Measurements from ENCODE around the gene PI16.
"Not testable (repeated sequence)": the region's sequence is repeated elsewhere in the genome, so short reads cannot be mapped to it uniquely, and the experiment has no call there.

Gene PI16

GRCh38 chr6:36929152-36929551 lies 25.4 kb upstream of the PI16 start:
- no peak for DNase-seq (ENCODE audit: low spot score)

- DNase-seq (ENCODE audit: low spot score) = no peak
These were observed 24.9 kb upstream of the PI16 start for GRCh38 chr6:36929607-36930006.

GRCh38 chr6:36930483-36930882 lies 24.1 kb upstream of the PI16 start:
- DNase-seq (ENCODE audit: low spot score) = no peak

- DNase-seq (ENCODE audit: low spot score) = no peak
These were observed 21.4 kb upstream of the PI16 start for GRCh38 chr6:36933102-36933501.

- no peak for DNase-seq (ENCODE audit: low spot score)
These were observed 21.0 kb upstream of the PI16 start for GRCh38 chr6:36933519-36933918.

GRCh38 chr6:36934901-36935300 lies 19.6 kb upstream of the PI16 start:
- DNase-seq (ENCODE audit: low spot score) = no peak

GRCh38 chr6:36936824-36937223 lies 17.7 kb upstream of the PI16 start:
- no peak for DNase-seq (ENCODE audit: low spot score)

- no peak for DNase-seq (ENCODE audit: low spot score)
These were observed 16.6 kb upstream of the PI16 start for GRCh38 chr6:36937896-36938295.

GRCh38 chr6:36938536-36938935 lies 16.0 kb upstream of the PI16 start:
- DNase-seq (ENCODE audit: low spot score) = no peak

GRCh38 chr6:36939005-36939404 lies 15.5 kb upstream of the PI16 start:
- DNase-seq (ENCODE audit: low spot score) = not testable (repeated sequence)

- no peak for DNase-seq (ENCODE audit: low spot score)
These were observed 14.5 kb upstream of the PI16 start for GRCh38 chr6:36940027-36940426.

GRCh38 chr6:36941561-36941960 lies 13.0 kb upstream of the PI16 start:
- DNase-seq (ENCODE audit: low spot score) = not testable (repeated sequence)

GRCh38 chr6:36942329-36942728 lies 12.2 kb upstream of the PI16 start:
- not testable (repeated sequence) for DNase-seq (ENCODE audit: low spot score)

GRCh38 chr6:36944650-36945049 lies 9.9 kb upstream of the PI16 start:
- DNase-seq (ENCODE audit: low spot score) = no peak

GRCh38 chr6:36945301-36945700 lies 9.2 kb upstream of the PI16 start:
- no peak for DNase-seq (ENCODE audit: low spot score)

- DNase-seq (ENCODE audit: low spot score) = no peak
These were observed 8.0 kb upstream of the PI16 start for GRCh38 chr6:36946526-36946925.

- DNase-seq (ENCODE audit: low spot score) = no peak
These were observed 6.8 kb upstream of the PI16 start for GRCh38 chr6:36947570-36948351.

GRCh38 chr6:36949076-36949475 lies 5.5 kb upstream of the PI16 start:
- not testable (repeated sequence) for DNase-seq (ENCODE audit: low spot score)

- DNase-seq (ENCODE audit: low spot score) = no peak
These were observed 4.9 kb upstream of the PI16 start for GRCh38 chr6:36949636-36950035.

- no peak for DNase-seq (ENCODE audit: low spot score)
These were observed 642 bp upstream of the PI16 start for GRCh38 chr6:36953931-36954261.

GRCh38 chr6:36955136-36955535 lies 598 bp downstream of the PI16 start:
- no peak for DNase-seq (ENCODE audit: low spot score)

GRCh38 chr6:36955671-36956445 lies 1.3 kb downstream of the PI16 start:
- no peak for DNase-seq (ENCODE audit: low spot score)

- DNase-seq (ENCODE audit: low spot score) = no peak
These were observed 1.9 kb downstream of the PI16 start for GRCh38 chr6:36956446-36956820.
